NCI-H146 (cell line): ENCODE measurements around the gene TIPARP.

Experiments used
- DNase-seq: peaks from one replicate; lab custom pipeline; 2025; lab: John Stamatoyannopoulos, UW

TIPARP gene

DNA sequence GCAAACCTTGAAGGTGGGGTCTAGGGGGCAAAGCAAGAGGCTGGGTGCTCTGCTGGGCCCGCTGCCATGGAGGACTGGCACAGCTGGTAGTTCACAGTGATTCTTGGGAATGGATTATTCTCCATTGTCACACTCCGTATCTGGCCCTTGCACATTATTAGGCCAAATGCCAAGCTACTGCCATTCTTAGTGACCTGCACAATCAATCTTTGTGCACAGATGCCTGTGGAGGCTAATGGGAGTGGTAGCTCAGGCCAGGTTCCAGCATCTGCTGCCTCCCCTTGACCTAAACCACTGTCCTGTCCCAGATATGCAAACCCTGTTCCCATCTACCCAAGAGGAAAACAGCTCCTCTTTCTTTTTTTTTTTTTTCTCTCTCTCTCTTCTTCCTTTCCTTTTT is 67.5 kb downstream of the TIPARP start:
- DNase-seq = no peak

DNA sequence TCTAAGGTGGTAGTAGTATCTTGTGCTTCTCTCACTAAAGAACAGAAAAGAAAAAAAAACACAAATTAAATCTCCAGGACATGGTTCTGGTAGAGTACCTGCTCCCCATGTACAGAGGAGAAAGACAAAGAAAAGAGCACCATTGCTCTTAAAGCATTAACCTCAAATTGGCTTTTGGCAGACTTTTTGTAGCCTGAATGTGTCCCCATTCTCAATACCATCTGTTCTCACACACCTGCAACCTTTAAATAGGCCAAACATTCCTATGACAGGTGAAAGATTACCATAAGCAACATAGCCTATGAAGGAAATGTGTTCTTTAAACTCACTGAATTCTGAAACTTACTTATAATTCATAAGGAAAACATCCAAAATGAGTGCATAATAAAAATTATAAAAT is 68.0 kb downstream of the TIPARP start:
- no peak for DNase-seq

DNA sequence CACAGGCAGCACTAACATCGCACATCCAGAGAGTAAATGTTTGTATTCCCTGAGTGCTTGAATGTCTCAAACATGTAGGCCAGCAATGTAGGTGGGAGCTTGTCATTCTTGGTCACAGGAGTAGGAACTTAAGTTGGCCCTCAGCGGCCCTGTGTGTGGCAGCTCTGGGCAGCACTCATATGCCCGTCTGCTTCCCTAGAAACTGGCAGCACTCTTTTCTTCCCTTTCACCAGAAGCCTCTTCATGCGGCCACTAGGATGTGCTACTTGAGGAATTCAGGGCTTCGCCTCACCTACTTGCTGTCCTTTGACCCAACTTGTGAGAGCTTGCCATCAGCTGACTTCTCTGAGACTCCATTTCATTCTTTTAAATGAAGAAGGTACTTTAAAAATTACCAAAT is 69.5 kb downstream of the TIPARP start:
- no peak for DNase-seq

DNA sequence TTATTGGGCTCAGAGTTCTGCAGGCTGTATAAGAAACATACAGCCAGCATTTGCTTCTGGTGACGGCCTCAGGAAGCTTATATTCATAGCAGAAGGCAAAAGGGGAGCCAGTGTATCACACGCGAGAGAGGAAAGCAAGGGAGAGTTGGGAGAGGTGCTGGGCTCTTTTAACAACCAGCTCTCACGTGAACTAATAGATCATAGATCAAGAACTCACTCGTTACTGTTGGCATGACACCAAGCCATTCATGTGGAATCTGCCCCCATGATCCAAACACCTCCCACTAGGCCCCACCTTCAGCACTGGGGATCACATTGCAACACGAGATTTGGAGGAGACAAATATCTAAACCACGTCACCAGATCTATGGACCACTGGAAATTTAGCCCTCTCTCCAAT is 70.2 kb downstream of the TIPARP start:
- DNase-seq = no peak

DNA sequence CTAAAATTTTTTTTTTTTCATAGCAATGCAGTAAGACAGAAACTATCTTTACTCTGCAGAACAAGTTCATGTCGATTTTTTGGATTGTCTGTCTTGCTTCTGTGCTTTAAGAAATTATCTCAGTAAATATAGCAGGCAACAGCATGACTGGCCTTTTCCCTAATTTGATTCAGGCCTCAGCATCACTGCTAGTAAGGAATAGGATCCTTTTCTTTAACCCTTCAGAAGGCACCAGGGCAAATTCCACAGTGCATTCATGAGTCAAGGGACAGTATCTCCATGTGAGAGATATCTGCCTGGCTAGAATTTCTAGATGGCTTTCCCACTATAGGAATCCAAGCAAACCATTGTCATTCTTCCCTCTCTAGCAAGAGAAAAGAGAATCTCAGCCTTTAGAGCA is 71.4 kb downstream of the TIPARP start:
- no peak for DNase-seq

DNA sequence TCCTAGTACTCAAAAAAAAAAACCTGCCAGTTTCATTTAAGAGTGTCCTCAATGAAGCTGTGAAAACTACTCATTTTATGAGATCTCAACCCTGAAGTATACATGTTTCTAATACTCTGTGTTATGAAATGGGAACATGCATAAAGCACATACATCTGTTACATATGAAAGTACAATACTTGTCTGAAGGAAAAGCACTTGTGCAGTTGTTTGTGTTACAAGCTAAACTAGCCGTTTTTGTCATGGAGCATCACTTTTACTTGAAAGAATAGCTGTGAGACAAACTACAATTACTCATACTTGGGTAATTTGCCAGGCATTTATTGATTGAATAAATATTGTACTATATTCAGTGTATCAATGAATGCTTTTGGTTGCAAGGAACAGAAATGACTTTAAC is 72.7 kb downstream of the TIPARP start:
- no peak for DNase-seq

DNA sequence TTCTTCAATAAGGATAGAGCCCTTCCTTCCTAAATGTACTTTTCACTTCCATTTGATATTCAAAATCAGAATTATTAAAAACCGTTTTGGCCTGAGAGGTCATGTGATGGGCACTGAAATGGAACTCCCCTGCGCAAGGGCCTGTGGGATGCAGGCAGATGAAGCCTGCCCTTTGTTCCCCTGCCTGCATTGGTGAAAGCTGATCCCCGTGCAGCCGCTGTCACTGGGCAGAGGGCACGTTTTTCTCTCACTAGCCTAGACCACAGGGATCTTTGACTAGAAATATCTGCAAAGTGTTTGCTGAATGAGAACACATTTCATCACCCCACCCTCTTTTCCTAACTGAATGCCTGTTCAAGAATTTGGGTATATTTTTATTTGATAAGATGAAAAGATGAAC is 74.9 kb downstream of the TIPARP start:
- peak; percentile 56 for DNase-seq

DNA sequence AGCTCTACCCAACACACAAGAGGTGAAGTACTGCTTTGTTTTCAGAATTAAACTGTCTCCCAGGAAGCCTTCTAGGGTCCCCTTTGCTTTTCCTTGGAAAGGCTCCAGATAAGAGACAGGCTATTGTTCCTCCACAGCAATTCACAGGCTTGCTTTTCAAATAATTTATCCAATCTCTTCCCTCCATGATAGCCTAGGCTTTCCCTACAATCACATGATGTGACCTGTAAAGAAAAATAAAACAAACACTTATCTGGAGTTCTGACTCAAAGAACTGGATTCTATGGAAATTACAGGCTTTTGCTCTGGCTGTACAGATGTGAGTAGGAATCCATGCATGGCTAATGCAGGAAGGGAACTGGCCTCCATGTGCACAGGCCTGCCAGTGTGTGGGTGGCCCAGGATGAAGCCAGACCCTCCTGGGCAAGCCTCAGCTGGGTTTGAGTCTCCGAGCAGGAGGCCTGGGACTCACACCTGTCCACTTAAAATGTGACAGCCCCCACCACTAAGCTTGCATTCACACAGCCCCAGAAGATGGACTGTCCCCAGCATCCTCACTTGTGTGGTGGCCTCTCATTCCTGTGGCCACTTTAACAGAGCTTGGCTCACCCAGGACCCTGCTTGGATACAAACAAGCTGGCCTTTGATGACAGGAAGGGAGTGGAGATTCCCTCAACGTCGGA is 75.9 kb downstream of the TIPARP start:
- peak; percentile 39 for DNase-seq

DNA sequence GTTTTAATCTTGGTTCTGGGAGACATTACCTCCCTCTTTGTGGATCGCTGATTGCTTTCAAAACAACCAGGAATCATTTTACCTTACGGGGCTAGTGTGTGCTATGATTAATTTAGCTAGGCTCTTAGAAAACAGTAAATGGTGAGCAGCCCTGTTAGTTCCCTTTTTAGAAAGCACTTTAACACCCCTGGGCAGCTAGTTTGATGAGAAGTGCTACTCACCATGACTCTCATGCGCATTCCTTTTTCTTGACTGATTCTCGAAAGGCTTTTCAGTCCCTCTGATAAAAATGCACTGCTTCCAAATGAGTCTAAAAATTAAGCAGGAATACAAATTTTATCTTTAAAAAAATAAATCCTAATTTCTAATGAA is 76.5 kb downstream of the TIPARP start:
- no peak for DNase-seq

DNA sequence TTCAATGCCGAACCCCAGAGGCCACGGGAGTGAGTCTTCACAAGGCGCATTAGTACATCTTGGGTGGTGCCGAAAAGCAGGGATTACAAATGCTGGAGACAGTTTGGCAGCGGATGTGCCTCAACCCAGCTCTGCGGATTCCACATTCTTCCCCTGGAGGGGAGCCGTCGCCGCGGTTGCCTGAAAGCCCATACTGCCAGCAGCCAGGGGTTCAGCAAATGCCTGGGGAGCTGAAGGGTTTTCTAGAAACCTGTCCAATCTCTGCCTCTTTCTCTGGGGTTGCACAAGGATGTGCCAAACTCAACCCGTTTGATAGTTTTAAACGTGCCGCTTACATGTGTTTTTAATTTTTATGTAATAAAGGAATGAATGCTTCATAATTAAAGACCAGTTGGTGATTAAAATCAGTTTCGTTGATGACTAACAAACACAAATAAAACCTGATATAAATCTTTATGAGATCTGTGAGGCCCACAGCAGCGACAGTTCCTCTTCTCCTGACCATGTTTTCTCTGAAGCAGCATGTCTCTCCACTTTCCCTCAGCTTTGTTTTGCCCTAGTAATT is 77.2 kb downstream of the TIPARP start:
- no peak for DNase-seq
